ENCODE results near the gene CALB2.
A peak's percentile ranks its signal among the peaks of the same experiment; 100 is the strongest.

Gene CALB2

DNA sequence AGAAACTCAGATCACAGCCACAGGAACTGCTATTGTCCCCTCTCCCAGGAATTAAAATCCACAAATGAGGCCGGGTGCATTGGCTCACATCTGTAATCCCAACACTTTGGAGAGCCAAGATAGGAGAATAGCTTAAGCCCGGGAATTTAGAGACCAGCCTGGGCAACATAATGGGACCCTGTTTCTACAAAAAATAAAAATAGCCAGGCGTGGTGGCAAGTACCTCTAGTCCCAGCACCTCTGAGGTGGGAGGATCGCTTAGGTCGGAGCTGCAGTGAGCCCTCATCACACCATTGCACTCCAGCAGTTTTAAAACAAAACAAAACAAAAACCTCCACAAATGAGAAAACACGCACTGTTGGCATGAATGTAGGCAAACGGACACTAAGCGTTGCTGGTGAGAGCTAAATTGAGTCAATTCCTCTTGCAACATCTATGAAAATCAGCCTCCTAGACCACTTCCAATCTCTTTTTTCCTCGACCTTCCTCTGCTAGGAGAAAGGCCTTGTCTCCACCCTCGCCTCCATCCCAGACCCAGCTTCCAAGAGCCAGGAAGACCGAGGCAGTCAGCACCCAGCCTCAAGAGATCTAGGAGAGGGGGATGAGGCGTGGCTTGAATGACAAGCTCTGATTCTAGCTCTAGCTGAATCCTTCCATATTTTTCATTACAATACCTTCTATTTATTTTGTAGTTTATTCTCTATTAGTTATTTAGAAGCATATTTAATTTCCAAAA is 68.5 kb downstream of the CALB2 start:
- DNase-seq (ENCODE audit: low spot score), result no peak

DNA sequence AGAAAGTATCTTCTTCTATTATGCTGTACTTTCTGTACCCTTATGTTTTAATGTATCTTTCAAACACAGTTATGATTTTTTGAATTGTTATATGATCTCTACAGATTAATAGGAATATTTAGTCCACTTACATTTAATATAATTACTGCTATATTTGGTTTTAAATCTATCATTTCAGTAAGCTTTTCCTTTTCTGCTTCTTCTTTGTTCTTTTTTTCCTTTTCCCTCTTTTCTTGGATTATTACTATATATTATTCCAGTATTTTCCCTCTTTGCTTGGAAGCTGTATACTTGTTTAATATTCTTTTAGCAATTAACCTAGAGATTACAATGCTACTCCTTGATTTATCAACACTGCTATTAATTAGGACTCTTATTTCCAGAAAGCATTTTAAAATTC is 69.9 kb downstream of the CALB2 start:
- DNase-seq (ENCODE audit: low spot score), result no peak

DNA sequence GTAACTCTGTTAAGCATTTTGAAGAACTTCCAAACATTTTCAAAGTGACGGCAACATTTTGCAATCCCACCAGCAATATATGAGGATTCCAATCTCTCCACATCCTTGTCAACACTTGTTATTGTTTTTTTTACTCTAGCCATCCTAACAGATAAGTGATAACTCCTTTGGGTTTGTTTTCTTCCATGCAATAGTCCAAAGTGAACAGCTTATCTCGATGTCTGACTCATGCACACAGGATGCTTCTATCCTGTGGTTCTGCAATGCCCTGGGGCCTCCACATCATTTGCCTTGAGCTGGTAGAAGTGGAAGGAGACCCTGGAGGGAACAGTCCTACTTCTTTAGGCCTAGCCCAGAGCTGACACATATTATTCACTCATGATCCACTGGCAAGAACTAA is 70.4 kb downstream of the CALB2 start:
- DNase-seq (ENCODE audit: low spot score), result no peak

- no peak for DNase-seq (ENCODE audit: low spot score)
These were observed 71.1 kb downstream of the CALB2 start for GRCh38 chr16:71429581-71429980.

DNA sequence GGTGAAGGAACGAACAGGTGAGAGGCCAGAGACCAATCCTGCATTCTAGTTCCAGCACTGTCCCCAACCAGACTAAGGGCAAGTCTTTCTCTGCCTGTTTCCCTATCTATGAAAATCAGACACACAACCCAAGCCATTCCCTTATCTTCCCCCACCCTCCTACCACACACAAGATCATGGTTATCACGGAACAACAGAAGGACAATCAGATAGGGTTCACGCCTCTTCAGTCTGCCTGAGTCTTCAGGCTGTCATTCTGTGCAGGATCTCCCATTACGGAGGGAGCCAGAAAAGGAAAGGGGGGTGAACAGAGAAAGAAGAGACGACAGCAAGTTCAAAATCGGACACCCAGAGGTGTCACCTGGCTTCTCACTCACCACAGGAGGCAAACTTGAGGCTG is 72.2 kb downstream of the CALB2 start:
- no peak for DNase-seq (ENCODE audit: low spot score)

DNA sequence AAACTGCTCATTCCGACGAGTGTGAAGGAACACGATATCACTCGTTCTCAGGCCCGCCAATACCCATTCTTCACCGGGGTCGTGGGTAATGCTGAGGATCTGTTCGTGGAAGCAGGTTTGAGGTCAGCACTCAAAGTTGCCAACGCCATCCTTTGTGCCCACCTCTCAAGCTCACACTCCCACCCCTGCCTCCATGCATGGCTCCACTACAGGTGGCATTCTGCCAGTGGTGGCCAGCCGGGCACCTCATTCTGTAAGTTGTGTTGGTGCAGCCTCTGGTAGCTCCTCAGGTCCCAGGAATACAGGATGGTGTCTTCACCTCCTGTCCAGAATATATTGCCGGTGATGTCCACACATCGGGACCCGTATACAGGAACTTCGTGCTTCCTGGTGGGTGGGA is 72.7 kb downstream of the CALB2 start:
- no peak for DNase-seq (ENCODE audit: low spot score)

- no peak for DNase-seq (ENCODE audit: low spot score)
These were observed 73.5 kb downstream of the CALB2 start for GRCh38 chr16:71431991-71432390.

GRCh38 chr16:71432906-71433305 is 74.4 kb downstream of the CALB2 start:
- DNase-seq (ENCODE audit: low spot score), result no peak

- no peak for DNase-seq (ENCODE audit: low spot score)
These were observed 78.0 kb downstream of the CALB2 start for GRCh38 chr16:71436473-71436872.

GRCh38 chr16:71439523-71439922 is 81.0 kb downstream of the CALB2 start:
- DNase-seq (ENCODE audit: low spot score), result peak; percentile 37

Data from kidney tubule cell (primary cell).